Transverse colon (tissue), 3 donors: ENCODE results near the gene EIF5B.

ENCODE experiments used
- POLR2A ChIP-seq: fragments of 450-650 bp; IDR thresholded peaks from one replicate; pipeline ENCODE4 v1.6.1; 2016; ENCODE audit warnings: antibody characterized with exemption, mild to moderate bottlenecking, moderate library complexity
- TF ChIP-seq, protein P1 (sequence below), 5 experiments: fragments of 200-600 bp in 3 of 5; fragments of 450-650 bp in 2 of 5; sonication (generic) in 3 of 5; IDR thresholded peaks; 1 replicate in 2 of 5; 2 replicates in 3 of 5; pipeline ENCODE4 v1.5.1; 2016 to 2017; ENCODE audit warnings: antibody characterized with exemption in 5 of 5, inconsistent platforms in 3 of 5, mild to moderate bottlenecking in 2 of 5, moderate library complexity in 1 of 5

DNA sequence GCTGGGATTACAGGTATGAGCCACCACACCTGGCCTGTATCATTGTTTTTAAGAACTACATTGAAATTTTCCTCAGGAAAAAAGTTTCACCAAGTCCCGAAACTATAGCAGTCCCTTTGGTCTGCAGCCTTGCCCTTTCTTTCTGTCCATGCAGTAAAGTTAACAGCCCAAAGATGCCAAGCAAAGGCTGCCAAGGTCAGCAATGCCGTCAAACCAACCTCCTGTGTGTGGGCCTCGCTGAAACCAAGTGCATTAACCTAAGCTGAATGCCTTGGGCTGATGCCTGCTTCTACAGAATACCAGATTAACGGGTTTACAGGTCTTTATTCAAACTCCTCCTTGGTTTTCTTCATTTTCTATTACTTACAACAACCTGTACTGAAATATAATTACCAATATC, 73.1 kb downstream of the EIF5B start:
- TF ChIP-seq POLR2A = no peak
- TF ChIP-seq, protein P1, sequence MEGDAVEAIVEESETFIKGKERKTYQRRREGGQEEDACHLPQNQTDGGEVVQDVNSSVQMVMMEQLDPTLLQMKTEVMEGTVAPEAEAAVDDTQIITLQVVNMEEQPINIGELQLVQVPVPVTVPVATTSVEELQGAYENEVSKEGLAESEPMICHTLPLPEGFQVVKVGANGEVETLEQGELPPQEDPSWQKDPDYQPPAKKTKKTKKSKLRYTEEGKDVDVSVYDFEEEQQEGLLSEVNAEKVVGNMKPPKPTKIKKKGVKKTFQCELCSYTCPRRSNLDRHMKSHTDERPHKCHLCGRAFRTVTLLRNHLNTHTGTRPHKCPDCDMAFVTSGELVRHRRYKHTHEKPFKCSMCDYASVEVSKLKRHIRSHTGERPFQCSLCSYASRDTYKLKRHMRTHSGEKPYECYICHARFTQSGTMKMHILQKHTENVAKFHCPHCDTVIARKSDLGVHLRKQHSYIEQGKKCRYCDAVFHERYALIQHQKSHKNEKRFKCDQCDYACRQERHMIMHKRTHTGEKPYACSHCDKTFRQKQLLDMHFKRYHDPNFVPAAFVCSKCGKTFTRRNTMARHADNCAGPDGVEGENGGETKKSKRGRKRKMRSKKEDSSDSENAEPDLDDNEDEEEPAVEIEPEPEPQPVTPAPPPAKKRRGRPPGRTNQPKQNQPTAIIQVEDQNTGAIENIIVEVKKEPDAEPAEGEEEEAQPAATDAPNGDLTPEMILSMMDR (IDR thresholded peaks at IDR 0.05) = no peak
